ENCODE results near the gene NFIX.

NFIX gene

GRCh38 chr19:13127811-13128575, 132.7 kb downstream of the NFIX start:
- no peak overlapping the region for H3K27ac ChIP-seq
- H3K4me2 ChIP-seq = no peak overlapping the region
- H3K4me3 ChIP-seq (IDR thresholded peaks at IDR 0.05; ENCODE audit: insufficient read depth, low read depth, low read length) = no peak overlapping the region
- H2AFZ ChIP-seq (ENCODE audit: low read depth) = no peak overlapping the region
- TF ChIP-seq CTCF (conservative IDR thresholded peaks at IDR 0.05; ENCODE audit: low read depth, low read length) = no peak
- peaks cover 77% of the 10 kb centered on the region for H3K79me2 ChIP-seq (ENCODE audit: insufficient read depth, low read depth)
- peaks cover 12% of the 10 kb centered on the region for H4K20me1 ChIP-seq (ENCODE audit: insufficient read depth)
- no peaks in the 10 kb centered on the region for H3K4me1 ChIP-seq (ENCODE audit: low read depth, poor library complexity, severe bottlenecking)
- H3K9ac ChIP-seq = no peak overlapping the region
- no peaks in the 10 kb centered on the region for H3K27me3 ChIP-seq (ENCODE audit: insufficient read depth, low read depth)
- H3K36me3 ChIP-seq (ENCODE audit: insufficient read depth) = no peaks in the 10 kb centered on the region; the same call in 1 of the 2 replicates

DNA sequence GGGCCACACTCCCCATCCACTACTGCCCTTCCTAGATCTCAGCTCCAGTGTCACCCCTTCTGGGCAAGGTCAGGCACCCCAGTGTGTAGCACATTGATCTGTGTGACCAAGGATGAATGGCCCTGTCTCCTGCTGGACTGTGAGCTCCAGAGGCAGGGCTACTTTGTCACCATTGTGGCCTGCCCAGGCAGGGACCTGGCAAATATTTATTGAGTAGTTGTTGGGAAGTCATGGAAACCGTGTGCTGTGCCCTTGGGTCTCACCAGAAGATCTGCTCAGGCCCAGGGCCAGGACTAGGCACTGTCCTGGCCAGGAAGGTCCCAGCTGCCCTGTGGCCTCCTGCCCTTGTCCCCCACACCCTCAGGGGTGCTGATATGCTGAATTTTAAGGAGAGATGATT, 133.3 kb downstream of the NFIX start:
- H3K4me1 ChIP-seq (ENCODE audit: low read depth, poor library complexity, severe bottlenecking) = no peaks in the 10 kb centered on the region
- H3K36me3 ChIP-seq (ENCODE audit: insufficient read depth) = no peaks in the 10 kb centered on the region; the same call in 1 of the 2 replicates
- no peak overlapping the region for H3K4me3 ChIP-seq (IDR thresholded peaks at IDR 0.05; ENCODE audit: insufficient read depth, low read depth, low read length)
- H3K9ac ChIP-seq = no peak overlapping the region
- no peak overlapping the region for H3K27ac ChIP-seq
- H4K20me1 ChIP-seq (ENCODE audit: insufficient read depth) = peaks cover 12% of the 10 kb centered on the region; the same call in 1 of the 2 replicates
- H3K27me3 ChIP-seq (ENCODE audit: insufficient read depth, low read depth) = no peaks in the 10 kb centered on the region
- no peak for TF ChIP-seq CTCF (conservative IDR thresholded peaks at IDR 0.05; ENCODE audit: low read depth, low read length)
- H3K4me2 ChIP-seq = no peak overlapping the region
- no peak overlapping the region for H2AFZ ChIP-seq (ENCODE audit: low read depth)
- H3K79me2 ChIP-seq (ENCODE audit: insufficient read depth, low read depth) = peaks cover 73% of the 10 kb centered on the region

DNA sequence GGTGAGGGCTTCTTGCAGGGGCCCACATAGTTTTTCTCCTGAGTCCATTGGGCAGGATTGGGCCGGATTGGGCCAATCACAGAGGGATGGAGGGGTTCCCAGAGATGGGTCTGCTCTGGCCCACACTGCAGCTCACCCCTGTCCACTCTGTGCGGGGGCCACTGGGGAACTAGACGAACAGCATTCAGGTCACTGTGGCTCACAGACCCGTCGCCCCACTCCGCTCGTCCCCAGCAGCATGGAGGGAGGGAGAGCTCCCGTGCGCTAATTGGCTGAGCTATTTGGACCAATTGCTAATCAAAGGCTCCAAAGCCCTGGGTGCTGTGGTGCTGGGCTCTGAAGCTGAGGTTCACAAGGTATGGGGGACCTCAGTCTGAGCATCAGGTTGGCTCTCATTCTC, 134.1 kb downstream of the NFIX start:
- no peaks in the 10 kb centered on the region for H3K27me3 ChIP-seq (ENCODE audit: insufficient read depth, low read depth)
- no peak overlapping the region for H3K9ac ChIP-seq
- no peak overlapping the region for H3K4me2 ChIP-seq
- H4K20me1 ChIP-seq (ENCODE audit: insufficient read depth) = peaks cover 12% of the 10 kb centered on the region; the same call in 1 of the 2 replicates
- H3K79me2 ChIP-seq (ENCODE audit: insufficient read depth, low read depth) = peaks cover 67% of the 10 kb centered on the region
- no peaks in the 10 kb centered on the region for H3K4me1 ChIP-seq (ENCODE audit: low read depth, poor library complexity, severe bottlenecking)
- H3K36me3 ChIP-seq (ENCODE audit: insufficient read depth) = no peaks in the 10 kb centered on the region
- no peak overlapping the region for H3K27ac ChIP-seq
- no peak overlapping the region for H2AFZ ChIP-seq (ENCODE audit: low read depth)
- H3K4me3 ChIP-seq (IDR thresholded peaks at IDR 0.05; ENCODE audit: insufficient read depth, low read depth, low read length) = no peak overlapping the region
- TF ChIP-seq CTCF (conservative IDR thresholded peaks at IDR 0.05; ENCODE audit: low read depth, low read length) = no peak

- Histone ChIP-seq H2AFZ (ENCODE audit: low read depth) (no peak overlapping the region), H4K20me1 (ENCODE audit: insufficient read depth) (peaks cover 12% of the 10 kb centered on the region; the same call in 1 of the 2 replicates), H3K27ac (no peak overlapping the region), H3K4me3 (IDR thresholded peaks at IDR 0.05; ENCODE audit: insufficient read depth, low read depth, low read length) (no peak overlapping the region), H3K9ac (no peak overlapping the region), H3K27me3 (ENCODE audit: insufficient read depth, low read depth) (no peaks in the 10 kb centered on the region), H3K4me1 (ENCODE audit: low read depth, poor library complexity, severe bottlenecking) (no peaks in the 10 kb centered on the region), H3K36me3 (ENCODE audit: insufficient read depth) (no peaks in the 10 kb centered on the region), H3K79me2 (ENCODE audit: insufficient read depth, low read depth) (peaks cover 60% of the 10 kb centered on the region), H3K4me2 (no peak overlapping the region)
- TF ChIP-seq CTCF (conservative IDR thresholded peaks at IDR 0.05; ENCODE audit: low read depth, low read length) = no peak
Measured at GRCh38 chr19:13130886-13131490, 135.7 kb downstream of the NFIX start.
